HG02571 (cell line): ENCODE data around the gene NUP214.

Experiments used
- ATAC-seq: cut with Tn5 transposase; IDR thresholded peaks from one replicate; pipeline ENCODE4 v1.9.1; 2021; ENCODE audit warnings: mild to moderate bottlenecking, moderate library complexity; ENCODE audit not compliant: unreplicated experiment

The NUP214 gene

DNA sequence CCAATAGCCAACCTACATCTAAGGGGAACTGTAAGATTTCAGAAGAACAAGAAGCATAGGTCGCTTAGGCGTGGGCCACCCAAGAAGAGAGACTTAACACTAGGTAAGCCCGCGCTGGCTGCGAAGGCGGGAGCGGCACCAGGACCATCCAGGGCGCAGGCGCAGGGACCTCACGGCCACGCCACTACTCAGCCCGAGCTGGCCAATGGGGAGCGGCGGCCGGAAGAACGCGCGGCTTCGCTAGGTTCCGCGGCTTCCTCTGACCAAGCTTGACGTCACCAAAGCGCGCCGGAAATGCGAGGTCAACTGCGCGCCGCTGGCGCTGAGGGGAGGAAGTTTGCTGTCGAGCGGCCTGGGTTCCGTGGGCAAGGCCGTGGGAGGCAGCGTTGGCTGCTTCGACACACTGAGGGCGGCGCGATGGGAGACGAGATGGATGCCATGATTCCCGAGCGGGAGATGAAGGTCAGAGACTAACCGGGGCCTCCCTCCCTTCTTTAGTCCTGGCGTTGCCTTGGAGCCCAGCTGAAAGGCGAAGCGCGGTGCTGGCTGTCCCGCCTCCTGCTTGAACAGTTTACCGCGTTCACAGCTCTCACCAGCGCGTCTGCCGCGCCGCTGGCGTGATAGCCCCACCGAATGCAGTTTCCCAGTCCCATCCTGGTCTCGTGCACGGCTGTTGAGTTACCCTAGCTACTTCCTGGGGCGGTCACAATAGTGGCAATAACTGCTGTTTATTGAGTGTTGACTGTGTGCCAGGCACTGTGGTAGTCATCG lies at the start of gene NUP214:
Gene NUP214, plus strand, starts transcription at position 299 of the 771 bp plus-strand sequence. Its CDS starts 119 bp downstream, at position 418.
- ATAC-seq = peak; percentile 85

DNA sequence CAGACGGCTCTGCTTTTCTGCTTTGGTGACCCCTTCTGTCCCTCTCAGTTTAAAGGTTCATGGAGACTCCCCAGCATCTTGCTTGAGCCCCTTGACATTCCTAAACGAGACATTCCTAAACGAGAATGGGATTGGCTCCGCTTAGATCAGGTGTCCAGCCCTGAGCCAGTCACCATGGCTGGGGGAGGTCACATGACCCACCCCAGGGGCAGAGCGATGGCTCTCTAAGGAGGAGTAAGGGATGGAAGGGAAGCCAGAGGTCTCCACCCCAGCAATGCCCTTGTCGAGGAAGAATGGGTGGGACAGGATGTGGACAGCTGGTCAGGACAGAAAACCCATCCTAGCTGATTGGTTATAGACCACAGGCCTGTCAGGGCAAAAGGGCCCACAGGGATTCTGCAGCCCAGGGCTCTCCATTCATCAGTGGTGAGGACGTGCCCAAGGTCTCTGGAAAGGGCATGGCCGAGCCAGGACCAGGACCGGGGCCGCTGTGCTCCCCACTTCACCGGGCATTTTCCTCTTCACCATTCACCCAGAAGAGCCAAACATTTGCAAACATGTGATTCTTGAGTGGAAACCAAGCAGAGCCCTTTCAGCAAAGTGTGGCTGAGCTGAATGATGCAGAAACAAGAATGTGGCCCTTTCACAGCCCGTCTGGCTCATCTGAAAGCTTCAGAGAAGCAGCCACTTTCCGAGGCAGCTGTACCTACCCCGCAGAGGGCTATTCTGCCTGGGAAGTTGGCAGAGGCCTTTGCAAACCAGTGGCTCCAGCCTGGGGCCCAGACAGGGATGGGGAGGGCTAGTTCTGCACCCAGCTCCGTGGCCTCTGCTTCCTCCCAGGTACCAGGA lies 48.8 kb upstream of the NUP214 start:
- ATAC-seq = no peak

DNA sequence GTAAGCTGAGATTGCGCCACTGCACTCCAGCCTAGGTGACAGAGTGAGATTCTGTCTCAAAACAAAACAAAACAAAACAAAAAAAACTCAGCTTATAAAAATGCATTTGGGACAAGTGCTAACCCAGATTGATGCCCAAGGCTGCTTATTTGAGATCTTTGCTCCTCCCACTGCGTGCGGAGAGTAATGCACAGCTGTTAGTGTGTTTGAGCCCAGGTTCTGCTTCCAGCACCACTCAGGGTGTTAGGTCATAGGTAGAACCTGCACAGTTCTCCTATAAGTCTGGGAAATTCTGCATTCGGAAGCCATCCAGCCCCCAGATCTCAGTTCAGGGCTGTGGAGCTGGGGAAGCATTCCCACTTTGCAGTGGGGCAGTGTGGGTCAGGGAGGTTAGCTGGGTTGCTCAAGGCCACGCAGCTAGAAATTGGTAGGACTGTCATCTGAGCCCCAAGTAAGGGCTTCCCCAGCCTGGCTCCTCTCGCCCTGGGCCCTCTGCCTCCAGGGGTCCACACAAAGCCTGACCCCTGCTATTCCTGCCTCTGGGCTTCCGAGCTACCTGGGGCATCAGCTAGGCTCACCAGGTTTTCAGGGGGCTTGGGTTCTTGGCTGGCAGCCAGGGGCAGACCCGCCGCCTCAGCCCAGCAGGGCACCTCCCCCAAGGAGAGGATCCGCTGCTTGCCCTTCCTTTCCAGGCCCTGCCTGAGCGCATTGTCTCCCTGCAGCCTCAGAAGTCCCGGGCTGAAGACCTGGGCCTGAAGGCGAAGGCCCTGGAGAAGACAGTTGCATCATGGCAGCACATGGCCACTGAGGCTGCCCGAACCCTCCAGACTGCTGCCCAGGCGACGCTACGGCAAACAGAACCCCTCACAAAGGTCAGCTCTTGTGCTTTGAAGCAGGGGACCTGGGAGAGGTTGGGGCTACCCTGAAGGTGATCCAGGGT lies 46.7 kb upstream of the NUP214 start:
- ATAC-seq = no peak

DNA sequence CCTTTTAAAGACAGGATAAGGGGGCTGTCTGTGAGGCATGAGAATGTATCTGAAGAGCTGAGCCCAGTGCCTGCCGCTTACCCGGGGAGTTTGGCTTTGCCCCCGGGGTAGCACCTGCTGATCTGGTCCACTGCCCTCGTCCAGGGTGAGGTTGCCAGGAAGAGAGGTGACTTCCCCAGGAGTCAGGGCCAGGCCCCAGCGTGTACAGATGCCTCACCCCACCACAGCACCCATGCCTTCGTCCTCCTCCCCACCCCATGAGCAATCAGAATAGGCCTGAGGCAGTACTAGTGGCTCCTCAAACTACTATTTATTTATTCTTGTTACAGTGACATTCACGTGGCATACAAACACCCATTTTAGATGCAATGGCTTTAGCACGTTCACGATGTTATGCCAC lies 44.8 kb upstream of the NUP214 start:
- ATAC-seq = no peak

DNA sequence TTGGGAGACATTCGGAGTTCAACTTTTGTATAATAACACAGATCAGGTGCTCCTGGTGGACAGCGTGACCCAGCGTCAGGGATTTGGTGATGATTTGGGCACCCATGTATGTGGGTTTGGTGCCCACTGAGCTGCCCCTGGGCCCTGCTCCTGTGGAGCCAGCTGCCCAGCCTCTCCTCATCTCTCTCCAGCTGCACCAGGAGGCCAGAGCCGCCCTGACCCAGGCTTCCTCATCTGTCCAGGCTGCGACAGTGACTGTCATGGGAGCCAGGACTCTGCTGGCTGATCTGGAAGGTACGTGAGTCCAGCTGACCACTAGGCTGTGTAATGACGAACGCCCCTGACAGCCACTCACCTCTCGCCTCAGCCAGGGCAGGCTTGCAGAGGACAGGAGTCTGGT lies 43.5 kb upstream of the NUP214 start:
- ATAC-seq = no peak

DNA sequence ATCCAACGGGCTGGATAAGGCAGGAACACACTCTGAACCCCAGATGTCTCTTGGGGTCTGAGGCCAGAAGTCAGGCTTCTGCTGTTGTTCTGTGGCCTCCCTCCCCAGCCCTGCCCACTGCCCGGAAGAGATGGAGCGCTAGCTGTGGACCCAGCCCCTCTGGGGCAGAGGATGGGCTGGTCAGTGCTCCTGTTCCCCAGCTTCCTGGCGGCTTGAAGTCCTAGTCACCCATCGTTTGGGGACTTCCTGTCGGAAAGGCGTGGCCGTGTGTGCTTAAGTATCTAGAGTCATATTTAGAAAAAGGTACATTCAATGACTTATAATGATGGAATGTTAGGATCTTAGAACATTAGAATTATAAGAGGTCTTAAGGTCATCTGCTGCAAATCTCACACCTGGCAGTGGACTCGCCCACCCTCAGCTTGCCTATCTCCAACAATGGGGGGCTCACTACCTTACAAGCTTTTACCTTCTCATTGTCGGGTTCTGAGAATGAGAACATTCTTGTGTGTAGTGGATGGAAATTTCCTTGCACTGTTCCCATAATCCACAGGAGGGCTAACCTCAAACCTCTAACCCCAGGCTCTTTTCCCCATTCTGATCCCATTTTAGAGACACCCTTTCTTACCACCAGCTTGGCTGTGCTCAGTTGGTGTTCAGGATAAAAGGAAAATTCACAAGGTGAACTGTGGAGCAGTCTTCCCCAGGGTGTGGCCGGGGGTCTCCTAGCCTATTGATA lies 42.4 kb upstream of the NUP214 start:
- no peak for ATAC-seq

DNA sequence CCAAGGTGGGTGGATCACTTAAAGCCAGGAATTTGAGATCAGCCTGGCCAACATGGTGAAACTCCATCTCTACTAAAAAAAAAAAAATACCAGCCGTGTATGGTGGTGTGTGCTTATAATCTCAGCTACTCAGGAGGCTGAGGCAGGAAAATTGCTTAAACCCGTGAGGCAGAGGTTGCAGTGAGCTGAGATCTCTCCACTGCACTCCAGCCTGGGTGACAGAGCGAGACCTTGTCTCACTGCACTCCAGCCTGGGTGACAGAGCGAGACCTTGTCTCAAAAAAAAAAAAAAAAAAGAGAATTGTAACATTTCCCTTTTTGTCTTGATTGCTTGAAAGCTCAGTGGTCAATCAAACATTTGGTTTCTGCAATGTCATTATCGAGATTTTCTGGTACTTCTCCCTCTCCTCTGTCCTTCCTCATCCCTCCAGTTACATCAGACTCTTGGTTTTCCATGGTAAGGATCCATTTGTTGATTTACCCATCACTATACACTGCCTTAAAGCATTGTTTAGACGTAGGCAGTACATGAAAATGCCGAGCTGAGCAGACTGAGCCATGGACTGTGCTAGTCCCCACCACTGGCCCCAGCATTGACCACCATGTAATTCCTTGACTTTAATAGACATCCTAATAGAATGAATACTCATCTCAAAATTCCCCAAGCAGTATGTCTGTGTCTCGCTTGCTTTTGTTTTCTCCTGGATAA lies 40.6 kb upstream of the NUP214 start:
- no peak for ATAC-seq

DNA sequence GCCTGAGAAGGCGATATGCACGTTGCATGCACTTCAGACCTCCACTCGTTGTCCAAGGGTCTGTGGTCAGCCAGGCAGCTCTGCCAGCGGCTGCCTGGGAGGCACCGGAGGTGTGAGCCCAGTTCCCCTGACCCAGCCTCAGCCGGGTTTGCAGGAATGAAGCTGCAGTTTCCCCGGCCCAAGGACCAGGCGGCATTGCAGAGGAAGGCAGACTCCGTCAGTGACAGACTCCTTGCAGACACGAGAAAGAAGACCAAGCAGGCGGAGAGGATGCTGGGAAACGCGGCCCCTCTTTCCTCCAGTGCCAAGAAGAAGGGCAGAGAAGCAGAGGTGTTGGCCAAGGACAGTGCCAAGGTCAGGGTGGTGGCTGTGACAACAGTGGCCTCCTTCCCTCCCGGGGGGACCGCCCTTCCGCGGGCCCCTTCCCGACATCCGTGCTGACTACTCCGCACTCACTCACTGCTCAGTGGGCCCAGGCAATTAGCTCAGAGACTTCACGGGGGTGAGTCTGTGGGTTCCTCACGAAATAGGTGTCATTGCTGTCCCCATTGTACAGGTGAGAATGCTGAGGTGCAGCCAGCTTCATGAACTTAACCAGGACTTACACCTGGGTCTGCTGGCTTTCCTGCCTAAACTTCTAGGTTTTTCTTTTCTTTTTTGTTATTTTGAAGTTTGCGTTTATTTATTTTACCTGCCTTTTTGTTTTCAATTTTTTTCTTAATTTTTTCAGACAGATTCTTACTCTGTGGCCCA lies 39.8 kb upstream of the NUP214 start:
- no peak for ATAC-seq

DNA sequence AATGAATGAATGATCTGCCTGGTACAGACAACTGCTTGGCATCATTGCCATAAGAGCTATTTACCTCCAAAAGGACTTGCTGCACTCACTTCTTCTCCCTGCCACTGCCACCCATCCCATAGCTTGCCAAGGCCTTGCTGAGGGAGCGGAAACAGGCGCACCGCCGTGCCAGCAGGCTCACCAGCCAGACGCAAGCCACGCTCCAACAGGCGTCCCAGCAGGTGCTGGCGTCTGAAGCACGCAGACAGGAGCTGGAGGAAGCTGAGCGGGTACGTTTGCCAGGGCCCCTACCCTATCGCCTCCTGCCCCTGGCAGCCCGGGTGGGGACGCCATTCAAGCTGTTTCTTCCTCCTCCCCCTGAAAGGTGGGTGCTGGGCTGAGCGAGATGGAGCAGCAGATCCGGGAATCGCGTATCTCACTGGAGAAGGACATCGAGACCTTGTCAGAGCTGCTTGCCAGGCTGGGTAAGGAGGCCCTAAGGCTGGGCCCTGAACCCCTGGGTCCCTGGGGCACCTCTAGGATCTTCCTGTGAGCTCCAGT lies 38.0 kb upstream of the NUP214 start:
- no peak for ATAC-seq

DNA sequence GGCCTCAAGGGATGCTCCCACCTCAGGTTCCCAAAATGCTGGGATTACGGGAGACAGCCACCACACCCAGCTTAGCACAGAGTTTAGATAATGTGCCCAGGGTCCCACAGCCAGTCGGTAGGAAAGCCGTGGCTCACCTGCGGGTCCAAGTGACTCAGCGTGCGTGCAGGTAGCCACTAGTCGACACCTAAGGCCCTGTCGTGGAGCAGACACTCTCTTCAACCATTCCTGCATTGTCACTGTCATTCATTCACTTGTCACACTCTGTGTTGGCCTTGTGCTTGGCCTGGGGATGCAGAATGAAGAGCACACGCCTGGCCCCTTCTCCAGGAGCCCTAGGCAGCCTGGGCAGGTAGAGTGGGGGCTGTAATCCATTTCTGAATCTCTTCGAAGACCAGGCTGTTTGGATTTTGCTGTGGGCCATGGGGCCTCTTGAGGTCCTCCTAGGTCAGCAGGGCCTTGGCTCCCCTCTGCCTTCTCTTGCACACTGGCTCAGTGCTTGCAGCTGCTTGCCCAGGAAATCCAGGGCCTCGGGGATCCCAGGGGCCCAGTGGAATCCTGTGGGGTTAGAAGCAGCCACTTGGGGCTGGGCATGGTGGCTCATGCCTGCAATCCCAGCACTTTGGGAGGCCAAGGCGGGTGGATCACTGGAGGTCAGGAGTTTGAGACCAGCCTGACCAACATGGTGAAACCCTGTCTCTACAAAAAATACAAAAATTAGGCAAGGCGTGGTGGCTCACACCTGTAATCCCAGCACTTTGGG lies 35.2 kb upstream of the NUP214 start:
- no peak for ATAC-seq

DNA sequence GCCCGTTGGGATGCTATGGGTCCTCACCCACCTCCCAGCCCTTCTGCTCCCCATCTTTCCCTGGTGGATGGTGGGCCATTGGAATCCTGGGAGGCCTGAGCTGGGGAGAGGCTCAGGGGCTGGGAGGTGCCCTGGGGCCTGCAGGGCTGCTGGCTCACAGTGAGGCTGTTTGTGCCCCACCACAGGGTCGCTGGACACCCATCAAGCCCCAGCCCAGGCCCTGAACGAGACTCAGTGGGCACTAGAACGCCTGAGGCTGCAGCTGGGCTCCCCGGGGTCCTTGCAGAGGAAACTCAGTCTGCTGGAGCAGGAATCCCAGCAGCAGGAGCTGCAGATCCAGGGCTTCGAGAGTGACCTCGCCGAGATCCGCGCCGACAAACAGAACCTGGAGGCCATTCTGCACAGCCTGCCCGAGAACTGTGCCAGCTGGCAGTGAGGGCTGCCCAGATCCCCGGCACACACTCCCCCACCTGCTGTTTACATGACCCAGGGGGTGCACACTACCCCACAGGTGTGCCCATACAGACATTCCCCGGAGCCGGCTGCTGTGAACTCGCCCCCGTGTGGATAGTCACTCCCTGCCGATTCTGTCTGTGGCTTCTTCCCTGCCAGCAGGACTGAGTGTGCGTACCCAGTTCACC lies 33.9 kb upstream of the NUP214 start:
- ATAC-seq = no peak

DNA sequence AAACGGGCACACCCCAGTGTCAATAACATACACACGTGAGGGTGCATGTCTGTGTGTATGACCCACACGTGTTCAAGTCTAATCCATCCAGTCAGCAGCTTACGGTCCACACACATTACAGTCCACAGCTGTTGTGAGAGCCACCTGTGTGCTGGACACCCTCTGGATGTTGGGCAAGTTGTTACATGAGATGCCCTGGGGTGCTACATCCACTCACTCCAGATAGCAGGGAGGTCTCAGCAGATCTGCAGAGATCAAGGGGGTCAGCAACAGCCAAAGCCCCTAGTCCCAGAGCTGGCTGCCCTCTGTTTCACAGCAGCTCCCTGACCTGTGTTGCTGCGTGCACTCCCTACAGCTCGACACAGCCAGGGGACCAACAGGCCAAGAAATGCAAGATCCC lies 33.4 kb upstream of the NUP214 start:
- no peak for ATAC-seq

DNA sequence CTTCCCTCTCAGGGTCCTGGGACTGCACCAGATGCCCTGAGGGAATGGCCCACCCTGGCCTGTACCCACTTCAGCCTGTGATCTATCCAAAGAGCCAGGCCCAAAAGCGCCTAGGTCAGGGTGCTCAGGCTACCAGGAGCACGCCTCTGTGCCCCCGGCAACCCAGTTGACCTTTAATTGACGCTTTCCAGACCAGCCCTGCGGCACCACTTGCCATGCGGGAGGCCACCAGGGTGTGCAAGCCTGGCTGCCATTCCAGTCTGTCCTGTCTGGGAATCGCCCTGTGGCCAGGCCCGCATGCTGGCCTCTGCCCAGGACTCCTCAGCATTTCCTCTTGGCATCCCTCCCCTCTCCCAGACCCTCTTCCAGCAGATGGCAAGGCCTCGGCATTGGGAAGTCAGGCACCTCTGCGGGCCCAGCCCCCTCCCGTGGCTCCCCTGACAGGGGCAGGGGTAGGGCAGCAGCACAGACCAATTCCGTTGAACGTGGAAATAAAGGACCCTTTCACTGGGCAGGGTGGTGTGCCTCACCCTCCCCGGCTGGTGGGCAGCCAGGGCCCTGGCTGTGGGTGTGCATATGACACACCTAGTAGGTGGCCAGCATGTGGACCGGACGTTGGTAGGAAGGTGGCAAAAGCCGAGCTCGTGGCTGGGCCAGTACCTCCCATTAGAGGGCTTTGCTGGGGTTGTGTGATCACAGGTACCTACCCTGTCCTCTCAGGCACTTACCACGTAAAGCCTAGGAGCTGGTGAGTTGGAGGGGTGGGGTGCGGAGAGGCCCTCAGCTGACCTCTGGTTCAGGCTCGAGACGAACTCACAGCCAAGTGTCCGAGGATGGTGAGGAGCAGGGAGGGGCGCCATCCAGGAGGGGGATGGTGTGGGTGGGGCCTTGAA lies 32.6 kb upstream of the NUP214 start:
- ATAC-seq = no peak

DNA sequence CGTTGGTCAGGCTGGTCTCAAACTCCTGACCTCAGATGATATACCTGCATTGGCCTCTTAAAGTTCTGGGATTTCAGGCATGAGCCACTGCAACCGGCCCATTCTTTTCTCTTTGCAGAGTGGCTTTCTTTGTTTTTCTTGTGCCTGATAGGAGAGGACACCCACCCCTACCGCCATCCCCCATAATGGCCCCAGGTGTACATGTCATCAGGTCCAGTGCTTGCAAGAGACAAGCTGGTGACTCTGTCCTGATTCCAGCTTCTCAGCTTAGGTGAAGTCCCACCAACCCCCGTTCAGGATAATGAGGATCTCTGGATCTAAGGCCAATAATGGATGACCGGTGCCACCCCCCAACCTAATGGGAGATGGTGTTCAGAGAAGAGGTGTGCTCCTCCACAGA lies 31.4 kb upstream of the NUP214 start:
- ATAC-seq = no peak

DNA sequence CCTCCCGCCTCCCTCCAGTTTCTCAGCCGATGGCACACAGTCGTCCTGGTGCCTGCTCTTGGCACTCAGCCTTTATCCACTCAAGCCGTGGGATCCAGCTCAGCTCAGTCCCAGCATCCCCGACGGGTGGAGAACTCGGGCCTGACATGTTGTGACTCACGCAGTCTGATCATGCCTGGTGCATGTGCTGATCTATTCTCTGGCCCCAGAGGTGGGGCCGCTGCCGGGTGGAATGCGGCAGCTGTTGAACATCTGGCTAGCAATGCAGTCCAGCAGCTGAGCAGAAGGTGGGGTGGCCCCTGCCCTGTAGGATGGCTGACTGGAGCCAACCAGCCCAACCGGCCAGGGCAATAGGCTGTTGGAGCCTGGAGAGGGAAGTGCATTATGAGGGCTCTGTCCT lies 30.8 kb upstream of the NUP214 start:
- ATAC-seq = no peak

DNA sequence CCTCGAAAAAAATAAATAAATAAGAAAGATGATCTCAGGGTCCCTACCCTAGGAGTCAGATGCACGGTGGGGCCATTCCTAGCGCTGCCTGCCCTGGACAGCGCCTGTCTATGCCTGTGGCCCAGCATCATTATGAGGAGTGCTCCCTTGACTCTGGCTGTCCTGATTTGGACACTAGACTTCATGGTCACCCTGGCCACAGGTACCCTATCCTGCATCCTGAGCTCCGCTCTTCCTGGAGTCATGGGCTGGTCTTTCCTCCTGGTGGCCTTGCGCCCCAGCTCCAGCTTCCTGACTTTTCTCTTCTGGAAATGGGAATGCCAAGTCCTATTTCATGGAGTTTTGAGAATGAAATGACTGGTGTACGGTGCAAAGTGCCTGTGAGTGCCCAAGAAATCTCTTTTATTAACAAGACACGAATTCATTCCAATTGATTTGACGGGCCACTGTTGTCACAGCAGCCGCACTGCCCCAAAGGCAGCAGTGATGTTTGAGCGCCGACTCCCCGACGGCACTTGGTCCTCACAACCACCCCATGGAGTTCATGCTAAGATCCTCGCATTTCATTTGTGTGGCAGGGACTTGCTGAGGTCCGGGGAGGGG lies 29.6 kb upstream of the NUP214 start:
- ATAC-seq = no peak
